GM10266 (cell line): ENCODE data around the gene MRRF.

Experiments used
- DNase-seq: peaks from one replicate; pipeline ENCODE4 v3.0.0; 2012; ENCODE audit errors: extremely low spot score
- CTCF ChIP-seq: IDR thresholded peaks from 2 replicates; pipeline ENCODE4 v1.5.1; 2012; ENCODE audit warnings: mild to moderate bottlenecking, low read depth; ENCODE audit not compliant: control insufficient read depth, insufficient read depth; ENCODE audit errors: missing control alignments

Gene MRRF

GRCh38 chr9:122229485-122229837 is 35.2 kb upstream of the MRRF start:
- no peak for DNase-seq
- no peak for TF ChIP-seq CTCF

GRCh38 chr9:122232796-122233306 is 31.8 kb upstream of the MRRF start:
- no peak for DNase-seq

GRCh38 chr9:122234022-122234748 is 30.5 kb upstream of the MRRF start:
- TF ChIP-seq CTCF, result no peak
- DNase-seq, result no peak

More at GRCh38 chr9:122232796-122233306, 31.8 kb upstream of the MRRF start:
- no peak for TF ChIP-seq CTCF

DNA sequence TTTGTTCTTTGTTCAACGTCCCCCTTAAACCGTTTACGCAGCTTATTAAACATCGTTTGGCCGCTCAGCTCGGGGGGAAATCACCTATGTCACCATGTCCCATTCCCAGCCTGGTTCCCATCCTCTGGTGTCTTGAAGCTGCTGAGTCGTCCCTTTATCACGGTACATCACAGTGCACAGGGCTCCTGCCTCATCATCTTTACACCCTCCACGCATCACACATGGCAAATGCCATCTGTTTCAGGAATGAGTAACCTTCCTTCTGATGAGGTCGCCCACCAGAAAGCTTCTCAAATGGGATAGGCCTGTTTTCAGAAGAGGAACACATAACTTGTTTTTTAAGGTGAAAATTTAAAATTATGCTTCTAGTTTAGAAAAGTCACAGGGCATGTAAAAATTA is 28.0 kb upstream of the MRRF start:
- TF ChIP-seq CTCF, result no peak
- no peak for DNase-seq

- no peak for TF ChIP-seq CTCF
- no peak for DNase-seq
Observed at GRCh38 chr9:122239722-122240121, 25.0 kb upstream of the MRRF start.

- no peak for DNase-seq
- TF ChIP-seq CTCF, result no peak
Observed at GRCh38 chr9:122244349-122244748, 20.3 kb upstream of the MRRF start.

DNA sequence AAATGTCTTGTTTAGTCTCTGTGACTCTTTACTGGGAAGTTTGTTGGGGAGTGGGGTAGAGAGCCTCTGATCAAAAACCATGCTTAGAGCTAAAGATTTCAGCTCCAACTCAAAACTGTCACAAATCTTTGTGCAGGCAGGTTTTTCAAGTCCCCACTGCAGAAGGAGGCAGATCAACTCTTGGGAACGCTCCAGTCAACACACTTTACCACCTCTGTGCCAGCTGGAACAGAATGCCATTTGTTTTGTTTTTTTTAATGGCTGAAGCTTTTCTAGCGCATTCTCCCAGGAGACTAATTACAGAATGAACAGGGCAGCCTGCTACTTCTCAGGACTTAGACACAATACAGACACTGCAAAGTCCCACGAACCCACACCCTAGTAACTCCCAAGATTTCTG is 18.0 kb upstream of the MRRF start:
- TF ChIP-seq CTCF, result no peak
- DNase-seq, result no peak
